Ishikawa (cell line): ENCODE measurements around the gene GABRB1.

ENCODE experiments used
- CEBPB ChIP-seq: IDR thresholded peaks from 2 replicates; pipeline ENCODE4 v1.6.1; 2012
- CREB1 ChIP-seq: IDR thresholded peaks from 2 replicates; pipeline ENCODE4 v1.6.1; 2012; ENCODE audit warnings: low read depth
- EGR1 ChIP-seq: IDR thresholded peaks from 2 replicates; pipeline ENCODE4 v1.6.1; 2012
- EP300 ChIP-seq: IDR thresholded peaks from 2 replicates; pipeline ENCODE4 v1.6.1; 2012; ENCODE audit warnings: borderline replicate concordance
- RAD21 ChIP-seq: IDR thresholded peaks from 2 replicates; pipeline ENCODE4 v1.6.1; 2012; ENCODE audit warnings: low read depth
- TAF1 ChIP-seq: IDR thresholded peaks from 2 replicates; pipeline ENCODE4 v1.6.1; 2012; ENCODE audit warnings: low read depth, mild to moderate bottlenecking
- TCF12 ChIP-seq: IDR thresholded peaks from 2 replicates; pipeline ENCODE4 v1.6.1; 2012; ENCODE audit warnings: low read depth
- YY1 ChIP-seq: IDR thresholded peaks from 2 replicates; pipeline ENCODE4 v1.6.1; 2012; ENCODE audit warnings: low read depth
- ZBTB7A ChIP-seq: IDR thresholded peaks from 2 replicates; pipeline ENCODE4 v1.6.1; 2012; ENCODE audit warnings: low read depth
- TF ChIP-seq, protein P1 (sequence below): IDR thresholded peaks from 2 replicates; pipeline ENCODE4 v1.6.1; 2012
- TF ChIP-seq, protein P2 (sequence below): IDR thresholded peaks from 2 replicates; pipeline ENCODE4 v1.6.1; 2012; ENCODE audit warnings: low read depth, mild to moderate bottlenecking
- TF ChIP-seq, protein P3 (sequence below): IDR thresholded peaks from 2 replicates; pipeline ENCODE4 v1.6.1; 2012

DNA sequence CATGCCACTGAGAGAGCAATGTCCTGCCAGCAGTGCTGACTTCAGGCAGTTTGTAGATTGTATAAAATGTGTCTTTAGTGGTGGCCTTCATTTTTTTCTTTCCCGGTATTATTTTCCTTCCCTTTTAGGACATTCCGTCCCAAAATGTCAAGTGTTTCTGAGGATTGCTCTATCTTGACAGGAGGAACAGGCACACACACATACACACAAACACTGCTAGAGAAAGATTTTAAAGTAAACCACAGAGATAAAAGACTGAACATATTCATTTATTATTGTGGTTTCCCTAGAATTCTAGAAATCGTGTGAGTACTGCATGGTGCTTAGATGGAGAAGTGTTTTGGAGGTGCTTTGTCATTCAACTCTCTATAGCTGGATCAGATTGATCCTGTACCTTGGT, 111.9 kb downstream of the GABRB1 start:
- TF ChIP-seq, protein P1, sequence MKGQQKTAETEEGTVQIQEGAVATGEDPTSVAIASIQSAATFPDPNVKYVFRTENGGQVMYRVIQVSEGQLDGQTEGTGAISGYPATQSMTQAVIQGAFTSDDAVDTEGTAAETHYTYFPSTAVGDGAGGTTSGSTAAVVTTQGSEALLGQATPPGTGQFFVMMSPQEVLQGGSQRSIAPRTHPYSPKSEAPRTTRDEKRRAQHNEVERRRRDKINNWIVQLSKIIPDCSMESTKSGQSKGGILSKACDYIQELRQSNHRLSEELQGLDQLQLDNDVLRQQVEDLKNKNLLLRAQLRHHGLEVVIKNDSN, result no peak
- TF ChIP-seq TAF1 (no peak), TCF12 (no peak), RAD21 (no peak), CEBPB (no peak), ZBTB7A (no peak), EGR1 (no peak), YY1 (no peak), EP300 (no peak), CREB1 (no peak)
- TF ChIP-seq, protein P2, sequence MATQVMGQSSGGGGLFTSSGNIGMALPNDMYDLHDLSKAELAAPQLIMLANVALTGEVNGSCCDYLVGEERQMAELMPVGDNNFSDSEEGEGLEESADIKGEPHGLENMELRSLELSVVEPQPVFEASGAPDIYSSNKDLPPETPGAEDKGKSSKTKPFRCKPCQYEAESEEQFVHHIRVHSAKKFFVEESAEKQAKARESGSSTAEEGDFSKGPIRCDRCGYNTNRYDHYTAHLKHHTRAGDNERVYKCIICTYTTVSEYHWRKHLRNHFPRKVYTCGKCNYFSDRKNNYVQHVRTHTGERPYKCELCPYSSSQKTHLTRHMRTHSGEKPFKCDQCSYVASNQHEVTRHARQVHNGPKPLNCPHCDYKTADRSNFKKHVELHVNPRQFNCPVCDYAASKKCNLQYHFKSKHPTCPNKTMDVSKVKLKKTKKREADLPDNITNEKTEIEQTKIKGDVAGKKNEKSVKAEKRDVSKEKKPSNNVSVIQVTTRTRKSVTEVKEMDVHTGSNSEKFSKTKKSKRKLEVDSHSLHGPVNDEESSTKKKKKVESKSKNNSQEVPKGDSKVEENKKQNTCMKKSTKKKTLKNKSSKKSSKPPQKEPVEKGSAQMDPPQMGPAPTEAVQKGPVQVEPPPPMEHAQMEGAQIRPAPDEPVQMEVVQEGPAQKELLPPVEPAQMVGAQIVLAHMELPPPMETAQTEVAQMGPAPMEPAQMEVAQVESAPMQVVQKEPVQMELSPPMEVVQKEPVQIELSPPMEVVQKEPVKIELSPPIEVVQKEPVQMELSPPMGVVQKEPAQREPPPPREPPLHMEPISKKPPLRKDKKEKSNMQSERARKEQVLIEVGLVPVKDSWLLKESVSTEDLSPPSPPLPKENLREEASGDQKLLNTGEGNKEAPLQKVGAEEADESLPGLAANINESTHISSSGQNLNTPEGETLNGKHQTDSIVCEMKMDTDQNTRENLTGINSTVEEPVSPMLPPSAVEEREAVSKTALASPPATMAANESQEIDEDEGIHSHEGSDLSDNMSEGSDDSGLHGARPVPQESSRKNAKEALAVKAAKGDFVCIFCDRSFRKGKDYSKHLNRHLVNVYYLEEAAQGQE, result no peak
- TF ChIP-seq, protein P3, sequence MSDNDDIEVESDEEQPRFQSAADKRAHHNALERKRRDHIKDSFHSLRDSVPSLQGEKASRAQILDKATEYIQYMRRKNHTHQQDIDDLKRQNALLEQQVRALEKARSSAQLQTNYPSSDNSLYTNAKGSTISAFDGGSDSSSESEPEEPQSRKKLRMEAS, result no peak
